ENCODE measurements around the gene PPY.
"Not testable (repeated sequence)": the region's sequence is repeated elsewhere in the genome, so short reads cannot be mapped to it uniquely, and the experiment has no call there.

PPY gene

GRCh38 chr17:43905985-43906852 lies 36.1 kb downstream of the PPY start:
- H3K4me1 ChIP-seq (ENCODE audit: control insufficient read depth, insufficient read depth, low read length) = peaks cover 30% of the 10 kb centered on the region
- peak overlapping the region; percentile 96 for H3K27ac ChIP-seq (ENCODE audit: low read length)
- no peaks in the 10 kb centered on the region for H3K27me3 ChIP-seq (ENCODE audit: control insufficient read depth in 1 of 2, insufficient read depth in 2 of 2, low read length in 2 of 2)
- peak overlapping the region; percentile 60 to 96 for H3K9ac ChIP-seq (ENCODE audit: low read length in 2 of 2)
- H3K9me3 ChIP-seq (ENCODE audit: control insufficient read depth in 2 of 2, low read length in 2 of 2) = no peaks in the 10 kb centered on the region
- peak overlapping the region; percentile 68 to 88 for H3K4me3 ChIP-seq (ENCODE audit: low read length in 2 of 2)
- peaks cover 5 to 7% of the 10 kb centered on the region in 2 donors for H3K36me3 ChIP-seq (ENCODE audit: control insufficient read depth in 2 of 2, insufficient read depth in 2 of 2, low read length in 2 of 2)

- peaks cover 5 to 7% of the 10 kb centered on the region in 2 donors for H3K36me3 ChIP-seq (ENCODE audit: control insufficient read depth in 2 of 2, insufficient read depth in 2 of 2, low read length in 2 of 2)
- H3K27me3 ChIP-seq (ENCODE audit: control insufficient read depth in 1 of 2, insufficient read depth in 2 of 2, low read length in 2 of 2) = no peaks in the 10 kb centered on the region
- H3K27ac ChIP-seq (ENCODE audit: low read length) = peak overlapping the region; percentile 96
- peak overlapping the region; percentile 68 to 88 for H3K4me3 ChIP-seq (ENCODE audit: low read length in 2 of 2)
- H3K4me1 ChIP-seq (ENCODE audit: control insufficient read depth, insufficient read depth, low read length) = peaks cover 37% of the 10 kb centered on the region
- H3K9me3 ChIP-seq (ENCODE audit: control insufficient read depth in 2 of 2, low read length in 2 of 2) = no peaks in the 10 kb centered on the region
- peak overlapping the region; percentile 60 to 96 for H3K9ac ChIP-seq (ENCODE audit: low read length in 2 of 2)
Observed at GRCh38 chr17:43905400-43905984, 36.8 kb downstream of the PPY start.

GRCh38 chr17:43901861-43902589 lies 40.3 kb downstream of the PPY start:
- Histone ChIP-seq H3K4me3 (ENCODE audit: low read length in 2 of 2) (no peak overlapping the region), H3K36me3 (ENCODE audit: control insufficient read depth in 2 of 2, insufficient read depth in 2 of 2, low read length in 2 of 2) (peaks cover 7 to 10% of the 10 kb centered on the region in 2 donors), H3K4me1 (ENCODE audit: control insufficient read depth, insufficient read depth, low read length) (peaks cover 30% of the 10 kb centered on the region), H3K9ac (ENCODE audit: low read length in 2 of 2) (no peak overlapping the region), H3K27me3 (ENCODE audit: control insufficient read depth in 1 of 2, insufficient read depth in 2 of 2, low read length in 2 of 2) (no peaks in the 10 kb centered on the region), H3K9me3 (ENCODE audit: control insufficient read depth in 2 of 2, low read length in 2 of 2) (no peaks in the 10 kb centered on the region), H3K27ac (ENCODE audit: low read length) (no peak overlapping the region)

GRCh38 chr17:43900858-43901754 lies 41.2 kb downstream of the PPY start:
- H3K4me3 ChIP-seq (ENCODE audit: low read length in 2 of 2) = peak overlapping the region; percentile 73 to 74
- H3K9ac ChIP-seq (ENCODE audit: low read length in 2 of 2) = no peak overlapping the region
- no peaks in the 10 kb centered on the region for H3K9me3 ChIP-seq (ENCODE audit: control insufficient read depth in 2 of 2, low read length in 2 of 2)
- no peak overlapping the region for H3K27ac ChIP-seq (ENCODE audit: low read length)
- peaks cover 11 to 12% of the 10 kb centered on the region in 2 donors for H3K36me3 ChIP-seq (ENCODE audit: control insufficient read depth in 2 of 2, insufficient read depth in 2 of 2, low read length in 2 of 2)
- H3K27me3 ChIP-seq (ENCODE audit: control insufficient read depth in 1 of 2, insufficient read depth in 2 of 2, low read length in 2 of 2) = no peaks in the 10 kb centered on the region
- H3K4me1 ChIP-seq (ENCODE audit: control insufficient read depth, insufficient read depth, low read length) = peaks cover 26% of the 10 kb centered on the region

- Histone ChIP-seq H3K27me3 (ENCODE audit: control insufficient read depth in 1 of 2, insufficient read depth in 2 of 2, low read length in 2 of 2) (no peaks in the 10 kb centered on the region), H3K27ac (ENCODE audit: low read length) (no peak overlapping the region), H3K4me1 (ENCODE audit: control insufficient read depth, insufficient read depth, low read length) (peaks cover 18% of the 10 kb centered on the region), H3K4me3 (ENCODE audit: low read length in 2 of 2) (peak overlapping the region; percentile 73 to 74), H3K36me3 (ENCODE audit: control insufficient read depth in 2 of 2, insufficient read depth in 2 of 2, low read length in 2 of 2) (peaks cover 13 to 14% of the 10 kb centered on the region in 2 donors), H3K9ac (ENCODE audit: low read length in 2 of 2) (no peak overlapping the region), H3K9me3 (ENCODE audit: control insufficient read depth in 2 of 2, low read length in 2 of 2) (no peaks in the 10 kb centered on the region)
Observed at GRCh38 chr17:43900183-43900857, 42.0 kb downstream of the PPY start.

- Histone ChIP-seq H3K36me3 (ENCODE audit: control insufficient read depth in 2 of 2, insufficient read depth in 2 of 2, low read length in 2 of 2) (peaks cover 6 to 10% of the 10 kb centered on the region in 2 donors), H3K27me3 (ENCODE audit: control insufficient read depth in 1 of 2, insufficient read depth in 2 of 2, low read length in 2 of 2) (no peaks in the 10 kb centered on the region), H3K9ac (ENCODE audit: low read length in 2 of 2) (no peak overlapping the region), H3K9me3 (ENCODE audit: control insufficient read depth in 2 of 2, low read length in 2 of 2) (no peaks in the 10 kb centered on the region), H3K4me3 (ENCODE audit: low read length in 2 of 2) (no peak overlapping the region), H3K4me1 (ENCODE audit: control insufficient read depth, insufficient read depth, low read length) (peaks cover 17% of the 10 kb centered on the region), H3K27ac (ENCODE audit: low read length) (no peak overlapping the region)
Observed at GRCh38 chr17:43898446-43898845, 43.8 kb downstream of the PPY start.

GRCh38 chr17:43897831-43898230 lies 44.4 kb downstream of the PPY start:
- Histone ChIP-seq H3K4me3 (ENCODE audit: low read length in 2 of 2) (no peak overlapping the region), H3K27ac (ENCODE audit: low read length) (no peak overlapping the region), H3K9ac (ENCODE audit: low read length in 2 of 2) (no peak overlapping the region)

GRCh38 chr17:43894494-43894893 lies 47.8 kb downstream of the PPY start:
- not testable (repeated sequence) for H3K4me3 ChIP-seq (ENCODE audit: low read length in 2 of 2); H3K27me3 ChIP-seq (ENCODE audit: control insufficient read depth in 1 of 2, insufficient read depth in 2 of 2, low read length in 2 of 2); H3K27ac ChIP-seq (ENCODE audit: low read length); H3K4me1 ChIP-seq (ENCODE audit: control insufficient read depth, insufficient read depth, low read length); H3K9ac ChIP-seq (ENCODE audit: low read length in 2 of 2); H3K9me3 ChIP-seq (ENCODE audit: control insufficient read depth in 2 of 2, low read length in 2 of 2)
- H3K36me3 ChIP-seq (ENCODE audit: control insufficient read depth in 2 of 2, insufficient read depth in 2 of 2, low read length in 2 of 2) = peaks cover 6 to 16% of the 10 kb centered on the region in 2 donors

More at GRCh38 chr17:43897831-43898230, 44.4 kb downstream of the PPY start:
- Histone ChIP-seq H3K36me3 (ENCODE audit: control insufficient read depth in 2 of 2, insufficient read depth in 2 of 2, low read length in 2 of 2) (peaks cover 6 to 11% of the 10 kb centered on the region in 2 donors), H3K4me1 (ENCODE audit: control insufficient read depth, insufficient read depth, low read length) (peaks cover 17% of the 10 kb centered on the region), H3K27me3 (ENCODE audit: control insufficient read depth in 1 of 2, insufficient read depth in 2 of 2, low read length in 2 of 2) (no peaks in the 10 kb centered on the region), H3K9me3 (ENCODE audit: control insufficient read depth in 2 of 2, low read length in 2 of 2) (no peaks in the 10 kb centered on the region)

- Histone ChIP-seq H3K27ac (ENCODE audit: low read length) (no peak overlapping the region), H3K4me1 (ENCODE audit: control insufficient read depth, insufficient read depth, low read length) (no peaks in the 10 kb centered on the region), H3K4me3 (ENCODE audit: low read length in 2 of 2) (no peak overlapping the region), H3K9me3 (ENCODE audit: control insufficient read depth in 2 of 2, low read length in 2 of 2) (no peaks in the 10 kb centered on the region), H3K36me3 (ENCODE audit: control insufficient read depth in 2 of 2, insufficient read depth in 2 of 2, low read length in 2 of 2) (peaks cover 12 to 13% of the 10 kb centered on the region in 2 donors), H3K27me3 (ENCODE audit: control insufficient read depth in 1 of 2, insufficient read depth in 2 of 2, low read length in 2 of 2) (no peaks in the 10 kb centered on the region), H3K9ac (ENCODE audit: low read length in 2 of 2) (no peak overlapping the region)
Observed at GRCh38 chr17:43892647-43892952, 49.7 kb downstream of the PPY start.

All from stomach smooth muscle (tissue), 2 donors.